Measurements from ENCODE around the gene NUMBL. TPM values are rescaled to one million over a fixed set of nuclear protein-coding genes. Genes with fewer than 3 reads are reported as not detected.
A peak's percentile ranks its signal among the peaks of the same experiment; 100 is the strongest.

Gene NUMBL
- total and polyA plus RNA-seq, 9 of the 15 experiments (the other 6 are each of a cell fraction or from before 2014, with no cell fraction given), result 0.39 to 38.6 (median 6.6) TPM

GRCh38 chr19:40640744-40641143, 49.7 kb downstream of the NUMBL start (continued):
- TF ChIP-seq ZNF655 (CRISPR knock-in tag; IDR thresholded peaks at IDR 0.05), result no peak
- peak; percentile 32; the same call in 1 of the 2 replicates for TF ChIP-seq SAFB (IDR thresholded peaks at IDR 0.05; ENCODE audit: borderline replicate concordance, low read depth, low read length)
- TF ChIP-seq YY1 (IDR thresholded peaks at IDR 0.05; ENCODE audit: borderline replicate concordance in 1 of 3, control insufficient read depth in 1 of 3, extremely low read depth in 1 of 3, insufficient read depth in 3 of 3, insufficient read length in 1 of 3, insufficient replicate concordance in 2 of 3, low read depth in 1 of 3, low read length in 2 of 3), result no peak
- TF ChIP-seq FOSL1 (tag; conservative IDR thresholded peaks at IDR 0.05), result no peak
- peak; percentile 40; the same call in 1 of the 2 replicates for TF ChIP-seq ZNF384 (IDR thresholded peaks at IDR 0.05; ENCODE audit: low read depth, low read length)
- TF ChIP-seq ETV1 (tag; conservative IDR thresholded peaks at IDR 0.05; ENCODE audit: low read depth), result peak; percentile 41
- no peak for TF ChIP-seq ATF2 (CRISPR knock-in tag; IDR thresholded peaks at IDR 0.05)
- TF ChIP-seq KLF10 (CRISPR knock-in tag; IDR thresholded peaks at IDR 0.05), result no peak
- TF ChIP-seq CBX3 (IDR thresholded peaks at IDR 0.05; ENCODE audit: borderline replicate concordance in 1 of 2, low read length in 2 of 2), result no peak
- TF ChIP-seq KLF13 (tag; IDR thresholded peaks at IDR 0.05; ENCODE audit: borderline replicate concordance, low read depth), result no peak
- TF ChIP-seq USF2 (CRISPR knock-in tag; IDR thresholded peaks at IDR 0.05), result no peak
- TF ChIP-seq ZNF592 (IDR thresholded peaks at IDR 0.05), result no peak
- TF ChIP-seq RBM34 (IDR thresholded peaks at IDR 0.05; ENCODE audit: borderline replicate concordance, insufficient read depth, low read length), result no peak
- TF ChIP-seq ARID4B (CRISPR knock-in tag; IDR thresholded peaks at IDR 0.05), result no peak

All from K562 (cell line).